ENCODE data around the gene CDK17.
"Not testable (repeated sequence)": the region's sequence is repeated elsewhere in the genome, so short reads cannot be mapped to it uniquely, and the experiment has no call there.

Gene CDK17

DNA sequence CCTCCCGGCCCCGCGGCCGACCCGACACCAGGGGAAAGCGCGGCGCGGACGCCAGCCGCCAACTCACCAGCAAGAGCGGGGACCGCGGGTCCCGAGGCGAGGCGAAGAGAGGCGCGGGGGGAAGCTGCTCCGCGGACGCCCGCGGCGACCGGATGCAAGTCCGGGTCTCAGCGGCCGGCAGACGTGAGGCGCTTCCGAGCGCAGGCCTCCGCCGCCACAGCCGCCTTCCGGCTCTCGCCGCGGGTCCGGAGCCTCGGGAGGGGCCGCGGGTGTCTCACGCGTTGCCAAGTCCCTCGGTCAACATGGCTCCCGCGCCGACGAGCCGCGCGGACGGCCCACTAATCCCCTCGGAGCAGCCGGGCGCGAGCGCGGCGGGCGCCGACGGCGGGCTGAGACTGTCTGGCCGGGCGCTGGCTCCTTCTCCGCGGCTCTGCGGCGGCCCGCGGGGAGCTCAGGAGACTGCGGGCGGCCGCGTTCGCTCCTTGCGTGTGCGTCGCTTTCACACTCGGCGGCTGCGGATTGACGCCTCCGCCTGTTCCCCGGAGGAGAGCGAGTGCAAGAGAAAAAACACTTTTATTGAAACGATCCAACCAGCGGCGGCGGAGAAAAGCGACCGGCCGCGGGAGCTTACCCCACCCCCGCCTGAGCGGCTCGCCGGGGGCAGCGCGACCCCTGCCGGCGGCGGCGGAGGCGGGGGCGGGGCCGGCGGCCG is at the start of gene CDK17:
CDK17 (minus strand) TSS at position 521 of the 712 bp plus-strand sequence. CDS start 65,603 bp downstream, outside the sequence.
- H3K27ac Mint-ChIP-seq: peak within 1 kb of the TSS; percentile 97
- peaks cover 49% of the 10 kb centered on the region for H3K4me1 Mint-ChIP-seq (ENCODE audit: low read depth)
- H3K27me3 Mint-ChIP-seq: no peaks in the 10 kb centered on the region

DNA sequence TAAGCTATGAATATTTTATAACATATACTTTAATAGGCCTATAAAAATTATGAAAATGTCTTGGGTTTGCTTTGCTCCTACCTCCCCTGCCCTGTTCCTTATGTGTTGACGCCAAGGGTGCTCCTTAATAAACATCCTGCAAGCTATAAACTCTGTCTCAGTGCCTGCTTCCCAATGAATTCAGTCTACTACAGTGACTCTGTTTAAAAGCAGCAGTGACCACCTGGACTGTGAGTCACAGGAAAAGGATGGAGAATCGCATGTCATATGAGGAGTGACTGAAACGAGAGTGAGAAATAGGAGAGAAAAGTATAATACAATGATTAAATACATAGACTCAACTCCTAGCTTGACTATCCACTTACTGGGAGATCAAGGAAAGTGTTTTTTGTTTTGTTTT is 48.1 kb upstream of the CDK17 start:
- no peaks in the 10 kb centered on the region for H3K9me3 Mint-ChIP-seq (ENCODE audit: low read depth)
- H3K27ac Mint-ChIP-seq: no peak overlapping the region
- H3K4me3 Mint-ChIP-seq: no peak overlapping the region
- H3K27me3 Mint-ChIP-seq: no peaks in the 10 kb centered on the region
- H3K4me1 Mint-ChIP-seq (ENCODE audit: low read depth): peaks cover 27% of the 10 kb centered on the region
- H3K36me3 Mint-ChIP-seq: peaks cover 5% of the 10 kb centered on the region

More for the DNA sequence above, at the start of gene CDK17:
- H3K4me3 Mint-ChIP-seq: peak within 1 kb of the TSS; percentile 96
- peaks cover 3% of the 10 kb centered on the region for H3K36me3 Mint-ChIP-seq
- no peaks in the 10 kb centered on the region for H3K9me3 Mint-ChIP-seq (ENCODE audit: low read depth)

DNA sequence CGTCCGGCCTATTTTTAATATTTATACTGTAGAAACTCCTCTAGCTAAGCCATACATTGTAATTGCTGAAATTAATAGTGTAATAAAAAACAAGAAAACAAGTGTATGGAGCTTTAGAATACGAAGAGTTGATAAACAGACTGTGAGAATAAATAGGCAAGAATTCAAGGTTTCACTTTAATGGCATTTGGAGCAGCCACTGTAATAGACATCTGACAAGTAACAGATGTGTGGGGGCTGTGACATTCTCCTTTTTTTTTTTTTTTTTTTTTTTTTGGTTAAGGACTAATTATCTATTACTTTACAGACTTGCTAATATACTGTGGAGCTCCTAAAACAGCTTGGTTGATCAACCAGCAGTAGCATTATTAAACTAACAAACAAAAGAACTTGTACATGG is 47.0 kb upstream of the CDK17 start:
- Mint-ChIP-seq H3K27ac (no peak overlapping the region), H3K36me3 (peaks cover 5% of the 10 kb centered on the region), H3K9me3 (ENCODE audit: low read depth) (no peaks in the 10 kb centered on the region), H3K4me3 (no peak overlapping the region), H3K4me1 (ENCODE audit: low read depth) (peaks cover 33% of the 10 kb centered on the region), H3K27me3 (no peaks in the 10 kb centered on the region)

DNA sequence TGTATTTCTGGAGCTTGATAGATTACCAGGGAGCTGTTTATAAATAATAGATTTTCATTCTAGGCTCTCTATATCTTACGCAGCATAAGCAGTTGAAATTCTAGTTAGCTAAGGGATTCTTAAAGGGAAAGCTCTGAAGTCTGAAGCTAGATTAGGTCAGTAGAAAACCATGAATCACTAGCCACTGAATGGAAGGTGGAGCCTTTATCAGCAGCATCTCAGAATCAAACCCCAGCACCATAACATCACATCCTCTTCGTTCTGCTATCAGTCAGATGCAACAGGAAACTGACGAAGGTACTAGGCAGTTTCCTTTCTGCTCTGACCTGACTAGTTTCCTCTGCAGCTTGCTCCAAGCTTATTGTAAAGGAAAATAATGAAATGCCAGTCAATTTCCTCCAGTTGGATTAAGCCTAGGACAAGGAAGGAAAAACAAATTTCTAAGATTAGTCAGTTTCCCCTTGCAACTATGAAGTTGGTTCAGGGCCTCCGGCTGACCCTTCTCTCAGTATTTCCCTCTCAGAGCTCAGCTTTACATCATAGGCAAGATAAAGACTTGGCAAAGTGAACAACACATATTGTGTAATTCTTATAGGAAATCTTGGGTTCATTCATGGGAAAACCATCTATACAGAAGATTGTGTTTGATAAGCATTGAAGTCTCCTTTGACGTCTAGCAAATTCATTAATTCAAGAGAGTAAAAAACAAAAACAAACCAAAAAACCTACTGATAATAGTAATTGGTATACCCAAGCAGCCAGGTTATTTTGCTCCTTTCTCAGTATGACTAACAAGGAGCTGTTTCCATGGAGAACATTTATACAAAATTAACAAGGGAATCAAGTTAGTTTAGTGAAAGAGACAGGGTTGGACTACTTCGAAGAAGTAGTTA is 45.7 kb upstream of the CDK17 start:
- H3K4me1 Mint-ChIP-seq (ENCODE audit: low read depth): peaks cover 42% of the 10 kb centered on the region
- peaks cover 3% of the 10 kb centered on the region for H3K36me3 Mint-ChIP-seq
- peak overlapping the region; percentile 66 for H3K4me3 Mint-ChIP-seq
- no peaks in the 10 kb centered on the region for H3K27me3 Mint-ChIP-seq
- no peaks in the 10 kb centered on the region for H3K9me3 Mint-ChIP-seq (ENCODE audit: low read depth)
- peak overlapping the region; percentile 94 for H3K27ac Mint-ChIP-seq

DNA sequence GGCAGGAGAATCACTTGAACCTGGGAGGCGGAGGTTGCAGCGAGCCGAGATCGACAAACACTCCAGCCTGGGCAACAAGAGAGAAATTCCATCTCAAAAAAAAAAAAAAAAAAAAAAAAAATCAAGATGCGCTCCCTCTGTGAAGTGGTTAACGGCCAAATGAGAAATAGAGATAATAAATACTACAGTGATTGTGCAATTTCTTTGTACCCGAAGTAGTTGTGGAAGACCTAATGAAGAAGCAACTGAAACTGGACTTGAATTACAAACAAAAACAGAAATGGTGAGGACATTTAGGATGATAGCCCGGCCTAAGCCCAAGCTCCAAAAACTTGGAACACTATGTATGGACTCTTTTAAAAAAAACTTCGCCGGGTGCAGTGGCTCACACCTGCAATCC is 44.2 kb upstream of the CDK17 start:
- Mint-ChIP-seq H3K4me3 (no peak overlapping the region), H3K27ac (peak overlapping the region; percentile 41), H3K27me3 (no peaks in the 10 kb centered on the region), H3K36me3 (no peaks in the 10 kb centered on the region), H3K4me1 (ENCODE audit: low read depth) (peaks cover 45% of the 10 kb centered on the region), H3K9me3 (ENCODE audit: low read depth) (no peaks in the 10 kb centered on the region)

DNA sequence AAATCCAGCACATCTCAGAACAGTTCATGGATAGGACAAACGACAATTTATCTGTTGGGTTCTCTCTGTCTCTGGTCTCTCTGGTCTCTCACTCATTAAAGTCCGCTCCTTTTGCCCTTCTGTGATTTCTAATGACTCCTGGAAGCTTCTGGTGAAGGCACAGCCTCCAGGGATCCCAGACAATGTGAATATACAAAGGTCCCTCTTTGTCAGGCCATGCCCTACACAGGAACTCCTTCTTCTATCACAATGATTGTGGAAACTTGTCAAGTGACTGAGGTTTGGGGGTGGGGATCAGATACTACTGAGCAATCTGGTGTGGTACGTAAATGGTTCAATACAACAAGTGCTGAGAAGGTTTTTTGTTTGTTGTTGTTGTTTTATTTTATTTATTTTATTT is 42.7 kb upstream of the CDK17 start:
- peak overlapping the region; percentile 19 for H3K27ac Mint-ChIP-seq
- no peaks in the 10 kb centered on the region for H3K9me3 Mint-ChIP-seq (ENCODE audit: low read depth)
- no peaks in the 10 kb centered on the region for H3K27me3 Mint-ChIP-seq
- no peak overlapping the region for H3K4me3 Mint-ChIP-seq
- peaks cover 47% of the 10 kb centered on the region for H3K4me1 Mint-ChIP-seq (ENCODE audit: low read depth)
- H3K36me3 Mint-ChIP-seq: no peaks in the 10 kb centered on the region

DNA sequence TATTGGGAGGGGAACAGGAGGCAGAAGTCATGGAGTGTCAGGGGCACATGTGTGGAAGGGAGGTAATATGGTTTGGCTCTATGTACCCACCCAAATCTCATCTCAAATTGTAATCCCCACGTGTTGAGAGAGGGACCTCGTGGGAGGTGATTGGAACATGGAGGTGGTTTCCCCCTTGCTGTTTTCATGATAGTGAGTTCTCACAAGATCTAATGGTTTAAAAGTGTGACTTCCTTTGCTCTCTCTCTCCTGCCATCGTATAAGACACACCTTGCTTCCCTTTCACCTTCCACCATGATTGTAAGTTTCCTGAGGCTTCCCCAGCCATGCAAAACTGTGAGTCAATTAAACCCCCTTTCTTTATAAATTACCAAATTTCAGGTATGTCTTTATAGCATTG is 41.6 kb upstream of the CDK17 start:
- Mint-ChIP-seq H3K9me3 (ENCODE audit: low read depth) (no peaks in the 10 kb centered on the region), H3K27ac (peak overlapping the region; percentile 70), H3K27me3 (no peaks in the 10 kb centered on the region), H3K36me3 (no peaks in the 10 kb centered on the region), H3K4me3 (peak overlapping the region; percentile 24), H3K4me1 (ENCODE audit: low read depth) (peaks cover 49% of the 10 kb centered on the region)

DNA sequence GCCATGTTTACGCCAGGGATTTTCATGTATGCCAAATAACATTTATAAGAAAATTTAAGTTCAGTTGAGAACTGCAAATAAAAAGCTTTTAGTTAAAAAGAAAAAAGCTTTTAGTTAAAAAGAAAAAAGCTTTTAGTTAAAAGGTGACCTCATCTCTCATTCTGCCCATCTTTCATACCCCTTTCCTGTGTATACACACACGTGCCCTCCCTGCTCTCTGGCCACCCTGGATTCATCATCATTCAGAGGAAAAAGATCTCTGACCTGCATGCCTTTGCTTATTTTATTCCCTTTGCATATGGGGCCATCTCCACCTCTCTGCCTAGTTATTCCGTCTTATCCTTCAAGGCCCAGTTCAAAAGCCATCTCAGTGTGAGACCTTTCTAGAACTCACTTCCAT is 38.1 kb upstream of the CDK17 start:
- Mint-ChIP-seq H3K36me3 (peaks cover 3% of the 10 kb centered on the region), H3K4me3 (no peak overlapping the region), H3K4me1 (ENCODE audit: low read depth) (peaks cover 49% of the 10 kb centered on the region), H3K27ac (no peak overlapping the region), H3K9me3 (ENCODE audit: low read depth) (peaks cover 4% of the 10 kb centered on the region), H3K27me3 (no peaks in the 10 kb centered on the region)

DNA sequence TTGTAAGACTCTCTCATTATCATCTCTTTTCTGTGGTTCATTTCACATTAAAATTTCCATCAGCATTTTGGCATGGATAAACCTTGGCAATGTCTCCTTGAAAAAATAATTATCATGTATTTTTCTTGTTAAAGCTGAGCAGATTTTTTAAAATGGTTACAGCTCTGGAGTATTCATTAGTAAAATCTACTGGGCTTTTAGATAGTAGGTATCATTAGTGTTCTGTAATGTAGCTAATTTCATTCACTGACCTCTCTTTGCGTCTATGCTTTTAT is 36.9 kb upstream of the CDK17 start:
- peaks cover 49% of the 10 kb centered on the region for H3K4me1 Mint-ChIP-seq (ENCODE audit: low read depth)
- peaks cover 4% of the 10 kb centered on the region for H3K9me3 Mint-ChIP-seq (ENCODE audit: low read depth)
- H3K4me3 Mint-ChIP-seq: no peak overlapping the region

DNA sequence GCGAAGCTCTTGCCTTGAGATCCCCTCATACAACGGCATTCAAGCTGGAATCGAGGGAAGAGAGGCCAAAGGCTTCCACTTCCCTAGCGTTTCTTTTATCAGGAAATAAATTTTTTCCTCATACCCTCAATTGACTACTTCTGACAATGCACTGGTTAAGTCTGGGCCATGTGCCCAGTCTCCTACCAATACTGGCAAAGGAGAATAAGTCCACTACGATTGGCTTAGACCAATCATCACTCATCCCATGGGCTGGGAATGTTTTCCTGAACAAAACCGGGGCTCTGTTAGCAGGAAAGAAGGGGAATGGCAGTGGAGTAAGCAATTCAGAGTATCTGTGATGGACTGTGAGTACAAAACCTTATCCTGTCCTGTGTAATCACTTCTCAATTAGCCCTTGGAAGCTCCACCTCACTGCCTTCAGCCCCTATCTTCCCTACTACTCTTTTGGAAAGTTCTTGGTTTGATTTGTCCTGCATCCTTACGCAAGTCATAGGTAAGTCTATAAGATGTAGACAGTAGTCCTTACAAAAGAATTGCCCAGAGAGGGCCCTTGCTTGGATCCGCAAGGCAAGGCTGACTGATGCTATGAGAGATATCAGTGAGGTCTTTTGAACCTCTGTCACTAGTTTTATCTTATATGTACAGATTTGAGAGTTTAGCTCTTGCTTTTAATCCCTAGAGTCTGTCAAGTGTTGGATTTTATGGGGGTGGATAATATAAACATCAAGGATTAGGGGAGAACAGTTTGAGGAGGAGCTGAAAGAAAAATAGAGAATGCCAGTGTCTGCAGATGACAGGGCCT is 36.3 kb upstream of the CDK17 start:
- no peaks in the 10 kb centered on the region for H3K27me3 Mint-ChIP-seq
- H3K9me3 Mint-ChIP-seq (ENCODE audit: low read depth): peaks cover 4% of the 10 kb centered on the region
- peaks cover 43% of the 10 kb centered on the region for H3K4me1 Mint-ChIP-seq (ENCODE audit: low read depth)
- no peak overlapping the region for H3K4me3 Mint-ChIP-seq
- H3K36me3 Mint-ChIP-seq: peaks cover 3% of the 10 kb centered on the region
- H3K27ac Mint-ChIP-seq: peak overlapping the region; percentile 46

More for the DNA sequence above, 36.9 kb upstream of the CDK17 start:
- H3K27me3 Mint-ChIP-seq: no peaks in the 10 kb centered on the region
- peaks cover 3% of the 10 kb centered on the region for H3K36me3 Mint-ChIP-seq
- peak overlapping the region; percentile 46 for H3K27ac Mint-ChIP-seq

DNA sequence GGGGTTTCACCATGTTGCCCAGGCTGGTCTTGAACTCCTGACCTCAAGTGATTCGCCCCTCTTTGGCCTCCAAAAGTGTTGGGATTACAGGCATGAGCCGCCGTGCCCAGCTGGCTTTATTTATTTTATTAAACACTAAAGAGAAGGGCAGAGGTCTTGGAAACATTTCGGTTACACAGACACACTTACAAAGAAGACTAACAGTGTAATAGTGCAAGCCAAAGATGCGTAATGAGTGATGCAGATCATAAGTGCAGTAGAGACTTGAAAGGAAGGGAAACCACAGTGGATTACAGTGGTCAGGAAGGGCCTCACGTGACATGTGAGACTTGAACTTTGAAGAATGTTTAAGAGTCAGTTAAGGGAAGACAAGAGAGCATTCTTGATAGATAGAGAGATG is 33.9 kb upstream of the CDK17 start:
- Mint-ChIP-seq H3K27ac (peak overlapping the region; percentile 79), H3K4me3 (peak overlapping the region; percentile 52), H3K9me3 (ENCODE audit: low read depth) (peaks cover 4% of the 10 kb centered on the region), H3K36me3 (peaks cover 3% of the 10 kb centered on the region), H3K27me3 (no peaks in the 10 kb centered on the region), H3K4me1 (ENCODE audit: low read depth) (peaks cover 42% of the 10 kb centered on the region)

DNA sequence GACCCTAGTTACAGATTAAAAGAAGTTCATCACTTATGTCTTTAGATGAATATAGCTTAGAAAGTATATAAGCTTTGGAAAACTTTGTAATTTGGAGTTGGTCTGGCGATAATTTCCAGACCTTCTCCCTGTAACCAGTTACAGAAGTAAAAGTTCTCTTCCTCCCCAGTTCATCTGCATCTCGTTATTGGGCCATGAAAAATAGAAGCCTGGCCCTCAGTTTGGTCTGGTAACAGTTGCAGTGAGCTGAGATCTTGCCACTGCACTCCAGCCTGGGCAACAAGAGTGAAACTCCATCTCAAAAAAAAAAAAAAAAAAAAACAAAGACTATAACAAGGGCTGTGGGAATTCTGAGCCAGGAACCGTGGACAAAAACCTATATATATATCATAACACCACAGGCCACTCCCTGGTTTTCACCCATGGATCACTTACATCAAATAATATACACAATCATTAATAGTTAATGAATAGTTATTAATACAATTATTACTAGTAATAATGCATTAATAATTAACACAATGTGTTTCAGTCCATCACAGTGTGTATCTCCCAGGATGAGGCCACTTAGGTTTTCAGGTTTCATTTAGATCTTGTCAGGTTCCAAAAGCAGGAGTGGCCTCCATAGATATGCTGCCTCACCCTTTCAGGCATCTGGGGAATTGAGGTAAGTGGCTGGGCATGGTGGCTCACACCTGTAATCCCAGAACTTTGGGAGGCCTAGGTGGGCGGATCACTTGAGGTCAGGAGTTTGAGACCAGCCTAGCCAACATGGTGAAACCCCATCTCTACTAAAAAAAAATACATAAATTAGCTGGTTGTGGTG is 32.5 kb upstream of the CDK17 start:
- H3K4me3 Mint-ChIP-seq; H3K9me3 Mint-ChIP-seq (ENCODE audit: low read depth); H3K27me3 Mint-ChIP-seq; H3K36me3 Mint-ChIP-seq: not testable (repeated sequence)
- Mint-ChIP-seq H3K27ac (peak overlapping the region; percentile 34), H3K4me1 (ENCODE audit: low read depth) (peaks cover 45% of the 10 kb centered on the region)

DNA sequence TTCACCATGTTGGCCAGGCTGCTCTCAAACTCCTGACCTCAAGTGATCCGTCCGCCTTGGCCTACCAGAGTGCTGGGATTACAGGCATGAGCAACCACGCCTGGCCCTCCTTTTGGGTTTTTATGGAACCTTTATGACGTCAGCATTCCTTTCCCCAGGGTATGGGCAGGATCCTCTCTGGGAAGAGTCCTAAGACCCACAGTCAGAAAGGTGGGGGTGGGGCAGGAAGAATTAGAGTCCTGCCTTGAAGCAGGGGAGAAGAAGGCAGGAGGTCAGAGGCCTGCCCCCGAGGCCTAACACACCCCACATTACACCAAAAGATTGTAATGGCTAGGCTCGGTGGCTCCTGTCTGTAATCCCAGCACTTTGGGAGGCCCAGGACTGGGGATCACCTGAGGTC is 30.8 kb upstream of the CDK17 start:
- no peak overlapping the region for H3K4me3 Mint-ChIP-seq
- H3K9me3 Mint-ChIP-seq (ENCODE audit: low read depth): peaks cover 4% of the 10 kb centered on the region
- no peaks in the 10 kb centered on the region for H3K27me3 Mint-ChIP-seq
- peaks cover 45% of the 10 kb centered on the region for H3K4me1 Mint-ChIP-seq (ENCODE audit: low read depth)
- H3K27ac Mint-ChIP-seq: no peak overlapping the region
- H3K36me3 Mint-ChIP-seq: peaks cover 3% of the 10 kb centered on the region

DNA sequence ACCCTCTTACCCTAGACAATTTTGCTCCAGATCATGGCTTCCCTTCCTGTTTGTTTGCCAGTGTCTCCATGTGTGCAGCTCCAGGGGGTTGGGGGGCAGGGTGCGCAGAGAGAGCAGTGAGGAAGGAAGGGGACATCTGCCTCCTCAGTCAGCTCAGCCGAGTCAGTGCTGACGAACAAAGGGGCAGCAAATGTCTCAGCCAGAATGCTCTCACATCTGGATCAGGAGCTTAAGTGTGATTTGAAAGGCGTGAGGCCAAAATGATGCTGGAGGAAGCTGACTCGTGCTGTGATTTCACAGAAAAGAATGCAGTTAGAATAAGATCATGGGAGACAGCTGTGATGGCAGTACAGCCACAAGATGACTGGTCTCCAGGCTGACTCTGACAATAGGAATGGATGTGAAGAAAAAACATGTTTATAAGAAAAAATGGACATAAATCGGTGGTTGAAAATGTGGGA is 27.1 kb upstream of the CDK17 start:
- peak overlapping the region; percentile 16 for H3K27ac Mint-ChIP-seq

More for the DNA sequence above, 27.1 kb upstream of the CDK17 start:
- Mint-ChIP-seq H3K9me3 (ENCODE audit: low read depth) (no peaks in the 10 kb centered on the region), H3K36me3 (no peaks in the 10 kb centered on the region), H3K4me1 (ENCODE audit: low read depth) (peaks cover 29% of the 10 kb centered on the region), H3K27me3 (no peaks in the 10 kb centered on the region), H3K4me3 (peak overlapping the region; percentile 25)

Measured in activated naive CD8-positive, alpha-beta T cell (primary cell).